ENCODE results near the gene GPLD1.

The GPLD1 gene

DNA sequence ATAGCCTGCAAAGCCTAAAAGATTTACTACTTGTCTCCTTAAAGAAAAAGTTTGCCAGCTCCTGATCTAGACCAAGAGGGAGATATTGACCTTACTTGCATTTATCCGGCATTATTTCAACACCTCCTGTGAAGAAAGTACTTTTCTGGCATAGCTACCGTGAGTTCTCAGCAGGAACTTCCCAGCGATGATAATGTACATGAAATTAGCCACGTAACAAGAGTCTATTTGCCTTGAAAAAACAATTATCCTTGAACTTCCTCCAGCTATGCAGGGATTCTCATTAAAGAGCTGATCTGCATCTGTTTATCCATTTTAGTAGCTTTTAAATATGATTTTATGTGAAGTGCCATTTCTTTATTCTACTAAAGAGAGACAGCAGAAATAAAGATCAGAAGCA lies 47.1 kb upstream of the GPLD1 start:
- Histone ChIP-seq H3K27ac (ENCODE audit: low read length) (no peak overlapping the region), H3K79me2 (ENCODE audit: insufficient read depth, low read length) (no peaks in the 10 kb centered on the region), H3K4me3 (ENCODE audit: low read depth in 1 of 2, low read length in 2 of 2) (no peak overlapping the region), H3K36me3 (ENCODE audit: insufficient read depth, low read length) (peaks cover 42% of the 10 kb centered on the region), H2AFZ (ENCODE audit: low read depth, low read length) (no peak overlapping the region), H3K9me3 (ENCODE audit: insufficient read depth, low read length, severe bottlenecking) (no peaks in the 10 kb centered on the region), H3K4me2 (ENCODE audit: insufficient read depth, low read length) (no peak overlapping the region), H3K27me3 (ENCODE audit: insufficient read depth, low read length, poor library complexity) (no peaks in the 10 kb centered on the region), H3K9ac (ENCODE audit: low read depth, low read length) (no peak overlapping the region), H3K4me1 (ENCODE audit: insufficient read depth, low read length) (no peaks in the 10 kb centered on the region), H4K20me1 (ENCODE audit: insufficient read depth, low read length) (no peaks in the 10 kb centered on the region)
- TF ChIP-seq EZH2 (IDR thresholded peaks at IDR 0.05; ENCODE audit: borderline replicate concordance, low read depth, low read length, severe bottlenecking): no peak
- TF ChIP-seq, protein P1, sequence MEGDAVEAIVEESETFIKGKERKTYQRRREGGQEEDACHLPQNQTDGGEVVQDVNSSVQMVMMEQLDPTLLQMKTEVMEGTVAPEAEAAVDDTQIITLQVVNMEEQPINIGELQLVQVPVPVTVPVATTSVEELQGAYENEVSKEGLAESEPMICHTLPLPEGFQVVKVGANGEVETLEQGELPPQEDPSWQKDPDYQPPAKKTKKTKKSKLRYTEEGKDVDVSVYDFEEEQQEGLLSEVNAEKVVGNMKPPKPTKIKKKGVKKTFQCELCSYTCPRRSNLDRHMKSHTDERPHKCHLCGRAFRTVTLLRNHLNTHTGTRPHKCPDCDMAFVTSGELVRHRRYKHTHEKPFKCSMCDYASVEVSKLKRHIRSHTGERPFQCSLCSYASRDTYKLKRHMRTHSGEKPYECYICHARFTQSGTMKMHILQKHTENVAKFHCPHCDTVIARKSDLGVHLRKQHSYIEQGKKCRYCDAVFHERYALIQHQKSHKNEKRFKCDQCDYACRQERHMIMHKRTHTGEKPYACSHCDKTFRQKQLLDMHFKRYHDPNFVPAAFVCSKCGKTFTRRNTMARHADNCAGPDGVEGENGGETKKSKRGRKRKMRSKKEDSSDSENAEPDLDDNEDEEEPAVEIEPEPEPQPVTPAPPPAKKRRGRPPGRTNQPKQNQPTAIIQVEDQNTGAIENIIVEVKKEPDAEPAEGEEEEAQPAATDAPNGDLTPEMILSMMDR (IDR thresholded peaks at IDR 0.05; ENCODE audit: borderline replicate concordance, extremely low read depth, low read length, poor library complexity, severe bottlenecking): no peak
- ATAC-seq (ENCODE audit: insufficient read depth, low read depth) (no peak), DNase-seq (no peak)

DNA sequence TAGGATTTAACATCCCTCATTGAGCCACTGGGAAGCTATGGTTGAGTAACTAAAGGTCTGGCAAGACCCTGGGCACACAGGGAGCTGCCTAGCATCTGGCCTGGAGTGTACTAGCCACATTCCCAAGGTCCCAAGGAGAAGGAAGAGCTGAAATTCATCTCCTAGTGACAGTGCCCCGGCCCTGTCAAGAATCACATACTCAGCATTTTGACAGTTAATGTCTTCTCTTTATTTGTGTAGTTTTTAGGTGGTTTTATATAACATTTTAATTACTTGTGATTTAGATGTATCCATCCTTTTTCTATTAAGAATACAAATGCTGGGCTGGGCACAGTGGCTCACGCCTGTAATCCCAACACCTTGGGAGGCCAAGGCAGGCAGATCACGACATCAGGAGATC lies 45.8 kb upstream of the GPLD1 start:
- no peaks in the 10 kb centered on the region for H3K4me1 ChIP-seq (ENCODE audit: insufficient read depth, low read length)
- TF ChIP-seq, protein P1 (IDR thresholded peaks at IDR 0.05; ENCODE audit: borderline replicate concordance, extremely low read depth, low read length, poor library complexity, severe bottlenecking): no peak
- H3K4me3 ChIP-seq (ENCODE audit: low read depth in 1 of 2, low read length in 2 of 2): no peak overlapping the region
- H2AFZ ChIP-seq (ENCODE audit: low read depth, low read length): no peak overlapping the region
- H3K4me2 ChIP-seq (ENCODE audit: insufficient read depth, low read length): no peak overlapping the region
- H3K27ac ChIP-seq (ENCODE audit: low read length): no peak overlapping the region
- H3K36me3 ChIP-seq (ENCODE audit: insufficient read depth, low read length): peaks cover 48% of the 10 kb centered on the region
- no peaks in the 10 kb centered on the region for H3K27me3 ChIP-seq (ENCODE audit: insufficient read depth, low read length, poor library complexity)
- H3K9ac ChIP-seq (ENCODE audit: low read depth, low read length): no peak overlapping the region
- H3K9me3 ChIP-seq (ENCODE audit: insufficient read depth, low read length, severe bottlenecking): no peaks in the 10 kb centered on the region
- H3K79me2 ChIP-seq (ENCODE audit: insufficient read depth, low read length): no peaks in the 10 kb centered on the region
- no peak for ATAC-seq (ENCODE audit: insufficient read depth, low read depth)
- no peak for DNase-seq
- H4K20me1 ChIP-seq (ENCODE audit: insufficient read depth, low read length): no peaks in the 10 kb centered on the region

DNA sequence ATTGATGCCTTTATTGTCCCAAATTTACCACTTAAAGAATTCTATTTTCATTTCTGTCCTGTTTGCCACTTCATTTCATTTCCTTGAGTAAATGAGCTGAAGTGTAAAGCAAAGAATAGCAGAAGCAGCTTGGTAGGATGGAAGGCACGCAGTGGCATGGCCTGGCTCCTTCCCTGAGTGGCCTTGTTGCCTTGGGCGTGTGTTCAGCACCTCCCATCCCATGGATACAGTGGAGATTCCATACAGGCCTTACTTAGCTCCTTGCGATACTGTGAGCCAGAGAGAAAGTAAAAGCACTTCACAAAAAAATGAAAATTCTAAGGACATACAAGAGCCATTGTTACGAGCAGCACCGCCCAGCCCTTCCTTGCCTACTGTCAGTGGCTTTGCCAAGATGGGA lies 45.0 kb upstream of the GPLD1 start:
- Histone ChIP-seq H3K9me3 (ENCODE audit: insufficient read depth, low read length, severe bottlenecking) (no peaks in the 10 kb centered on the region), H3K9ac (ENCODE audit: low read depth, low read length) (no peak overlapping the region), H3K36me3 (ENCODE audit: insufficient read depth, low read length) (peaks cover 48% of the 10 kb centered on the region), H3K4me3 (ENCODE audit: low read depth in 1 of 2, low read length in 2 of 2) (no peak overlapping the region), H3K27me3 (ENCODE audit: insufficient read depth, low read length, poor library complexity) (no peaks in the 10 kb centered on the region), H3K27ac (ENCODE audit: low read length) (no peak overlapping the region), H4K20me1 (ENCODE audit: insufficient read depth, low read length) (no peaks in the 10 kb centered on the region), H3K4me2 (ENCODE audit: insufficient read depth, low read length) (no peak overlapping the region), H2AFZ (ENCODE audit: low read depth, low read length) (no peak overlapping the region), H3K4me1 (ENCODE audit: insufficient read depth, low read length) (no peaks in the 10 kb centered on the region), H3K79me2 (ENCODE audit: insufficient read depth, low read length) (no peaks in the 10 kb centered on the region)
- no peak for DNase-seq
- no peak for ATAC-seq (ENCODE audit: insufficient read depth, low read depth)
- no peak for TF ChIP-seq EZH2 (IDR thresholded peaks at IDR 0.05; ENCODE audit: borderline replicate concordance, low read depth, low read length, severe bottlenecking)
- TF ChIP-seq, protein P1 (IDR thresholded peaks at IDR 0.05; ENCODE audit: borderline replicate concordance, extremely low read depth, low read length, poor library complexity, severe bottlenecking): no peak

DNA sequence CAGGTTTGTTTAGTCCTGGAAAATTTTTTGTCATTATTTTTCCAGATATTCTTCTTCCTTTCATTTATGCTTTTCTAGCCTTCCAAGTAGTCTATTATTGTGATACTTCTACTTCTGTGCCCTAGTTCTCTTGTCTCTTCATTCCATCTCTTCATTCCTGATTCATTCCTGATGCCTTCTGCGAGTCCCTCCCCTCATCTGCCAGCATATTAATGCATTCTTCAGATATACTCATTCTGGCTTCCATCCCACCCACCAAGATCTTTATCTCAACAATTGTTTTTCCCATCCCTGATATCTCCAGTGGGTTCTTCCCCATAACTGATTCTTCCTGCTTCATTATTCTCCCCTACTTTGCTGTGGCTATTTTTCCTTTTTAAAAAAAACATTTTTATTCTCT lies 40.6 kb upstream of the GPLD1 start:
- no peak overlapping the region for H3K4me2 ChIP-seq (ENCODE audit: insufficient read depth, low read length)
- H2AFZ ChIP-seq (ENCODE audit: low read depth, low read length): no peak overlapping the region
- no peaks in the 10 kb centered on the region for H3K9me3 ChIP-seq (ENCODE audit: insufficient read depth, low read length, severe bottlenecking)
- ATAC-seq (ENCODE audit: insufficient read depth, low read depth) (no peak), DNase-seq (no peak)
- H3K27ac ChIP-seq (ENCODE audit: low read length): no peak overlapping the region
- H3K27me3 ChIP-seq (ENCODE audit: insufficient read depth, low read length, poor library complexity): no peaks in the 10 kb centered on the region
- H4K20me1 ChIP-seq (ENCODE audit: insufficient read depth, low read length): no peaks in the 10 kb centered on the region
- TF ChIP-seq, protein P1 (IDR thresholded peaks at IDR 0.05; ENCODE audit: borderline replicate concordance, extremely low read depth, low read length, poor library complexity, severe bottlenecking): no peak
- no peak for TF ChIP-seq EZH2 (IDR thresholded peaks at IDR 0.05; ENCODE audit: borderline replicate concordance, low read depth, low read length, severe bottlenecking)
- H3K4me3 ChIP-seq (ENCODE audit: low read depth in 1 of 2, low read length in 2 of 2): no peak overlapping the region
- no peaks in the 10 kb centered on the region for H3K4me1 ChIP-seq (ENCODE audit: insufficient read depth, low read length)
- H3K79me2 ChIP-seq (ENCODE audit: insufficient read depth, low read length): no peaks in the 10 kb centered on the region
- H3K36me3 ChIP-seq (ENCODE audit: insufficient read depth, low read length): peaks cover 42% of the 10 kb centered on the region
- no peak overlapping the region for H3K9ac ChIP-seq (ENCODE audit: low read depth, low read length)

Data from DND-41 (cell line).